Chondrocyte (in vitro differentiated cells): ENCODE results near the gene SPG21. TPM values are rescaled to one million over a fixed set of nuclear protein-coding genes. Genes with fewer than 3 reads are reported as not detected.

Experiments
- DNase-seq: peaks from one replicate; pipeline ENCODE4 v3.0.0; 2021; ENCODE audit warnings: mixed read lengths, low spot score
- H3K27ac Mint-ChIP-seq: one replicate; pipeline ENCODE4 v1.8.0; 2021; ENCODE audit warnings: mild to moderate bottlenecking, moderate library complexity, mixed read lengths; ENCODE audit not compliant: unreplicated experiment
- H3K27me3 Mint-ChIP-seq: 2 replicates; pipeline ENCODE4 v1.8.0; 2021; ENCODE audit warnings: low read depth, mixed read lengths
- H3K36me3 Mint-ChIP-seq: 2 replicates; pipeline ENCODE4 v1.8.0; 2021; ENCODE audit warnings: low read depth, mixed read lengths
- H3K4me1 Mint-ChIP-seq: 2 replicates; pipeline ENCODE4 v1.8.0; 2021; ENCODE audit warnings: low read depth, mild to moderate bottlenecking, mixed read lengths
- H3K4me3 Mint-ChIP-seq: one replicate; pipeline ENCODE4 v1.8.0; 2021; ENCODE audit warnings: mild to moderate bottlenecking, moderate library complexity, mixed read lengths; ENCODE audit not compliant: unreplicated experiment
- H3K9me3 Mint-ChIP-seq: 2 replicates; pipeline ENCODE4 v1.8.0; 2021; ENCODE audit warnings: low read depth, mixed read lengths
- CTCF ChIP-seq: fragments of 200-600 bp; sonication (generic); IDR thresholded peaks from 2 replicates; pipeline ENCODE4 v1.5.0; 2021; ENCODE audit warnings: antibody characterized with exemption, mild to moderate bottlenecking, moderate library complexity
- total RNA-seq: library from RNA; stranded (reverse); gene quantifications from 3 replicates; pipeline ENCODE4 v1.2.1, GENCODE V29; 2021

Gene SPG21
- total RNA-seq, 1 donor from 2014 or later: 80.5 TPM

DNA sequence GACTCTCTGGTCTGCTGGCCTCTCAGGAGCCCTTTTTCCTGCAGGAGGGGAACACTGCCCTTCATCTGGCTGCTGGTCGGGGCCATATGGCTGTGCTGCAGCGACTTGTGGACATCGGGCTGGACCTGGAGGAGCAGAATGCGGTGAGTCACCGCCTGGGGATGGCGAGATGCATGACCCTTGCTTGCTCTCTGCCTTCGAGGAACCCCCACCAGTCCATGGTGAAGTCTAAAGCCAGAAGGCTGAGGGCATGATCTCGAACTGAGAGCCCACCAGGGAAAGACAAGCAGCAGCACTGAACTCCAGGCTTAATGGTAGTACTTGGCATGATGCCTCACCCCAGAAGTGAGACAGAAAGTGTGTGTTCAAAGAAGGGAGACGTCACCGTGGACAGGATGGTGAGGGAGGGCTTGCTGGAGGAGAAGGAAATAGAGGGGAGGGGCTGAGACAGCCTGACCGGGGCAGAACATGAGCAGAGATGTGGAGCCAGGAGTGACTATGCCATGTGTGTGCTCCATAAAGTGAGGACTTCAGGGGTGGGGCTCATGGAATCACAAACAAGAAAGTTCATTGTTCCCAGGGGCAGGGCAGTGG is 58.8 kb downstream of the SPG21 start:
- Mint-ChIP-seq H3K27ac (no peak overlapping the region), H3K27me3 (no peaks in the 10 kb centered on the region), H3K9me3 (no peaks in the 10 kb centered on the region), H3K4me3 (no peak overlapping the region), H3K36me3 (peaks cover 3% of the 10 kb centered on the region), H3K4me1 (peaks cover 12% of the 10 kb centered on the region)
- no peak for TF ChIP-seq CTCF
- DNase-seq: no peak

- H3K9me3 Mint-ChIP-seq: no peaks in the 10 kb centered on the region
- H3K27ac Mint-ChIP-seq: no peak overlapping the region
- H3K36me3 Mint-ChIP-seq: peaks cover 3% of the 10 kb centered on the region
- no peak for TF ChIP-seq CTCF
- H3K27me3 Mint-ChIP-seq: no peaks in the 10 kb centered on the region
- no peak for DNase-seq
- H3K4me3 Mint-ChIP-seq: no peak overlapping the region
- peaks cover 12% of the 10 kb centered on the region for H3K4me1 Mint-ChIP-seq
Measured at GRCh38 chr15:64930019-64930652, 59.6 kb downstream of the SPG21 start.

- H3K9me3 Mint-ChIP-seq: no peaks in the 10 kb centered on the region
- DNase-seq: no peak
Measured at GRCh38 chr15:64928626-64929220, 61.0 kb downstream of the SPG21 start.

GRCh38 chr15:64926661-64927060 is 63.1 kb downstream of the SPG21 start:
- Mint-ChIP-seq H3K4me3 (no peak overlapping the region), H3K27me3 (no peaks in the 10 kb centered on the region), H3K9me3 (no peaks in the 10 kb centered on the region), H3K36me3 (peaks cover 3% of the 10 kb centered on the region), H3K27ac (no peak overlapping the region), H3K4me1 (peaks cover 23% of the 10 kb centered on the region)
- TF ChIP-seq CTCF: no peak
- no peak for DNase-seq

More at GRCh38 chr15:64928626-64929220, 61.0 kb downstream of the SPG21 start:
- no peak for TF ChIP-seq CTCF
- Mint-ChIP-seq H3K4me3 (no peak overlapping the region), H3K36me3 (peaks cover 3% of the 10 kb centered on the region), H3K27me3 (no peaks in the 10 kb centered on the region), H3K4me1 (peaks cover 12% of the 10 kb centered on the region), H3K27ac (no peak overlapping the region)

- peaks cover 18% of the 10 kb centered on the region for H3K4me1 Mint-ChIP-seq
- no peaks in the 10 kb centered on the region for H3K27me3 Mint-ChIP-seq
- DNase-seq: no peak
- no peak overlapping the region for H3K27ac Mint-ChIP-seq
- H3K9me3 Mint-ChIP-seq: no peaks in the 10 kb centered on the region
- peaks cover 3% of the 10 kb centered on the region for H3K36me3 Mint-ChIP-seq
- TF ChIP-seq CTCF: no peak
- H3K4me3 Mint-ChIP-seq: no peak overlapping the region
Measured at GRCh38 chr15:64925335-64926330, 64.1 kb downstream of the SPG21 start.
